ENCODE results near the gene IP6K2. TPM values are rescaled to one million over a fixed set of nuclear protein-coding genes. Genes with fewer than 3 reads are reported as not detected.

IP6K2 gene
- total and polyA plus RNA-seq, 2 of the 13 experiments (the other 11 are each of a cell fraction or from before 2014, with no cell fraction given) = 85.5 to 112 TPM

GRCh38 chr3:48685603-48686511, 31.2 kb downstream of the IP6K2 start, which contains the start of gene NCKIPSD (continued):
- no peak for TF ChIP-seq RNF219 (CRISPR knock-in tag; IDR thresholded peaks at IDR 0.05)
- peak; percentile 96 for TF ChIP-seq ZNF607 (CRISPR knock-in tag; IDR thresholded peaks at IDR 0.05; ENCODE audit: borderline replicate concordance)
- TF ChIP-seq AKAP8 (CRISPR knock-in tag; IDR thresholded peaks at IDR 0.05) = peak; percentile 91
- peak; percentile 78 for TF ChIP-seq GABPB1 (CRISPR knock-in tag; IDR thresholded peaks at IDR 0.05)
- TF ChIP-seq NKX3-1 (CRISPR knock-in tag; IDR thresholded peaks at IDR 0.05) = no peak; the same call in 1 of the 2 replicates
- TF ChIP-seq ZNF772 (CRISPR knock-in tag; IDR thresholded peaks at IDR 0.05) = peak; percentile 34; the same call in 1 of the 2 replicates
- no peak for TF ChIP-seq ONECUT2 (CRISPR knock-in tag; IDR thresholded peaks at IDR 0.05)
- TF ChIP-seq YY1 (IDR thresholded peaks at IDR 0.05; ENCODE audit: insufficient read depth, insufficient replicate concordance, low read depth, low read length) = peak; percentile 56
- peak; percentile 85; the same call in 1 of the 2 replicates for TF ChIP-seq MXD3 (CRISPR knock-in tag; IDR thresholded peaks at IDR 0.05)
- TF ChIP-seq ZNF639 (CRISPR knock-in tag; conservative IDR thresholded peaks at IDR 0.05) = peak; percentile 60; the same call in 1 of the 2 replicates
- TF ChIP-seq ARID4A (CRISPR knock-in tag; IDR thresholded peaks at IDR 0.05; ENCODE audit: borderline replicate concordance) = peak; percentile 96; the same call in 1 of the 2 replicates
- TF ChIP-seq ZNF878 (CRISPR knock-in tag; IDR thresholded peaks at IDR 0.05) = no peak
- TF ChIP-seq MXD4 (CRISPR knock-in tag; IDR thresholded peaks at IDR 0.05) = peak; percentile 92
- peak; percentile 40; the same call in 1 of the 2 replicates for TF ChIP-seq ZC3H13 (CRISPR knock-in tag; IDR thresholded peaks at IDR 0.05)
- peak; percentile 76; the same call in 1 of the 2 replicates for TF ChIP-seq ZNF879 (CRISPR knock-in tag; IDR thresholded peaks at IDR 0.05)
- peak; percentile 92 for TF ChIP-seq ASH2L (IDR thresholded peaks at IDR 0.05; ENCODE audit: insufficient read length, low read depth, low read length)
- peak; percentile 84 for TF ChIP-seq RFXAP (CRISPR knock-in tag; IDR thresholded peaks at IDR 0.05; ENCODE audit: borderline replicate concordance)
- no peak for TF ChIP-seq LCORL (IDR thresholded peaks at IDR 0.05)
- 0 out of 2 replicates have a peak, but pooled peaks have one; percentile 24 for TF ChIP-seq LCORL (CRISPR knock-in tag; IDR thresholded peaks at IDR 0.05)

All from HepG2 (cell line).